Measurements from ENCODE around the gene RBM20. TPM values are rescaled to one million over a fixed set of nuclear protein-coding genes. Genes with fewer than 3 reads are reported as not detected.

RBM20 gene
- total RNA-seq, 1 donor = 0.09 TPM

- no peak for TF ChIP-seq CTCF (IDR thresholded peaks at IDR 0.05; ENCODE audit: insufficient read depth, low read length)
- no peak for DNase-seq (ENCODE audit: low read depth)
- no peak overlapping the region for H3K4me3 ChIP-seq (ENCODE audit: low read depth, low read length)
Measured at GRCh38 chr10:110782616-110783015, 138.5 kb downstream of the RBM20 start.

- TF ChIP-seq CTCF (IDR thresholded peaks at IDR 0.05; ENCODE audit: insufficient read depth, low read length) = no peak
- peak; percentile 23 for DNase-seq (ENCODE audit: low read depth)
- no peak overlapping the region for H3K4me3 ChIP-seq (ENCODE audit: low read depth, low read length)
Measured at GRCh38 chr10:110783509-110784107, 139.5 kb downstream of the RBM20 start.

GRCh38 chr10:110784198-110784597 lies 140.1 kb downstream of the RBM20 start:
- H3K4me3 ChIP-seq (ENCODE audit: low read depth, low read length) = no peak overlapping the region
- no peak for TF ChIP-seq CTCF (IDR thresholded peaks at IDR 0.05; ENCODE audit: insufficient read depth, low read length)
- no peak for DNase-seq (ENCODE audit: low read depth)

GRCh38 chr10:110786172-110786571 lies 142.0 kb downstream of the RBM20 start:
- H3K4me3 ChIP-seq (ENCODE audit: low read depth, low read length) = no peak overlapping the region
- DNase-seq (ENCODE audit: low read depth) = no peak
- no peak for TF ChIP-seq CTCF (IDR thresholded peaks at IDR 0.05; ENCODE audit: insufficient read depth, low read length)

GRCh38 chr10:110788620-110789385 lies 144.7 kb downstream of the RBM20 start:
- no peak for DNase-seq (ENCODE audit: low read depth)
- TF ChIP-seq CTCF (IDR thresholded peaks at IDR 0.05; ENCODE audit: insufficient read depth, low read length) = no peak
- H3K4me3 ChIP-seq (ENCODE audit: low read depth, low read length) = no peak overlapping the region

- no peak for TF ChIP-seq CTCF (IDR thresholded peaks at IDR 0.05; ENCODE audit: insufficient read depth, low read length)
- no peak for DNase-seq (ENCODE audit: low read depth)
- H3K4me3 ChIP-seq (ENCODE audit: low read depth, low read length) = no peak overlapping the region
Measured at GRCh38 chr10:110789604-110790433, 145.7 kb downstream of the RBM20 start.
